OCI-LY1 (cell line): Measurements from ENCODE around the gene HELLS.
A peak's percentile ranks its signal among the peaks of the same experiment; 100 is the strongest.
"Not testable (repeated sequence)": the region's sequence is repeated elsewhere in the genome, so short reads cannot be mapped to it uniquely, and the experiment has no call there.

Experiments
- H2AFZ ChIP-seq: fragments of 200-600 bp; sonication (generic), shearing (Covaris generic); 2 replicates; pipeline ENCODE4 v1.6.0; 2014; ENCODE audit warnings: antibody characterized with exemption, mild to moderate bottlenecking, low read length
- H3F3A ChIP-seq: fragments of 200-600 bp; sonication (generic), shearing (Covaris generic); 2 replicates; pipeline ENCODE4 v1.6.0; 2014; ENCODE audit warnings: mild to moderate bottlenecking, antibody characterized with exemption, low read length, moderate library complexity; ENCODE audit not compliant: insufficient read depth
- H3K27ac ChIP-seq: fragments of 200-600 bp; sonication (generic); 2 replicates; pipeline ENCODE4 v1.5.1; 2014; ENCODE audit warnings: low read length, mixed run types, mild to moderate bottlenecking, low read depth; ENCODE audit not compliant: poor library complexity, severe bottlenecking
- H3K27me3 ChIP-seq: fragments of 200-600 bp; sonication (generic); 2 replicates; pipeline ENCODE4 v1.6.0; 2014; ENCODE audit warnings: antibody characterized with exemption, mild to moderate bottlenecking, low read length, moderate library complexity; ENCODE audit not compliant: insufficient read depth
- H3K36me3 ChIP-seq: fragments of 200-600 bp; sonication (generic); 2 replicates; pipeline ENCODE4 v1.6.1; 2014; ENCODE audit warnings: mild to moderate bottlenecking, antibody characterized with exemption, low read length, moderate library complexity, mixed read lengths; ENCODE audit not compliant: insufficient read depth
- H3K4me1 ChIP-seq: fragments of 200-600 bp; sonication (generic); 2 replicates; pipeline ENCODE4 v1.5.1; 2014; ENCODE audit warnings: mild to moderate bottlenecking, low read length, moderate library complexity; ENCODE audit not compliant: insufficient read depth, severe bottlenecking
- H3K4me2 ChIP-seq: fragments of 200-600 bp; sonication (generic), shearing (Covaris generic); 2 replicates; pipeline ENCODE4 v1.6.1; 2014; ENCODE audit warnings: low read length
- H3K4me3 ChIP-seq: fragments of 200-600 bp; sonication (generic); 2 replicates; pipeline ENCODE4 v1.5.1; 2014; ENCODE audit warnings: low read length, low read depth, mild to moderate bottlenecking, mixed read lengths; ENCODE audit not compliant: poor library complexity, severe bottlenecking
- H3K79me2 ChIP-seq: fragments of 200-600 bp; shearing (Covaris generic); 2 replicates; pipeline ENCODE4 v1.6.1; 2016; ENCODE audit warnings: mixed run types, low read length, mixed read lengths; ENCODE audit not compliant: insufficient read depth
- H3K9ac ChIP-seq: fragments of 200-600 bp; sonication (generic), shearing (Covaris generic); 2 replicates; pipeline ENCODE4 v1.6.1; 2014; ENCODE audit warnings: mild to moderate bottlenecking, low read length, mixed read lengths
- H3K9me2 ChIP-seq: fragments of 200-600 bp; sonication (generic), shearing (Covaris generic); 2 replicates; pipeline ENCODE4 v1.6.1; 2014; ENCODE audit warnings: low read depth, mild to moderate bottlenecking, low read length, mixed read lengths
- H3K9me3 ChIP-seq: fragments of 200-600 bp; shearing (Covaris generic); 2 replicates; pipeline ENCODE4 v1.6.1; 2014; ENCODE audit warnings: low read length, mixed read lengths
- H4K20me1 ChIP-seq: fragments of 200-600 bp; sonication (generic), shearing (Covaris generic); 2 replicates; pipeline ENCODE4 v1.6.0; 2016; ENCODE audit warnings: mild to moderate bottlenecking, low read length; ENCODE audit not compliant: insufficient read depth
- CTCF ChIP-seq: fragments of 200-600 bp; sonication (generic), shearing (Covaris generic); IDR thresholded peaks from 2 replicates; pipeline ENCODE4 v1.5.1; 2017; ENCODE audit warnings: mild to moderate bottlenecking, antibody characterized with exemption, low read length, moderate library complexity, mixed read lengths
- EZH2 ChIP-seq: fragments of 200-600 bp; sonication (generic), shearing (Covaris generic); IDR thresholded peaks from 2 replicates; pipeline ENCODE4 v1.8.0; 2017; ENCODE audit warnings: borderline replicate concordance, mixed run types, mild to moderate bottlenecking, antibody characterized with exemption, low read length, moderate library complexity, mixed read lengths

HELLS gene

GRCh38 chr10:94630017-94630688 lies 84.6 kb downstream of the HELLS start:
- H3K27ac ChIP-seq, result no peak overlapping the region
- H3K4me1 ChIP-seq, result no peaks in the 10 kb centered on the region
- H3K4me3 ChIP-seq, result no peak overlapping the region
- no peak overlapping the region for H3K4me2 ChIP-seq
- H3F3A ChIP-seq, result no peaks in the 10 kb centered on the region
- H3K9me3 ChIP-seq, result no peaks in the 10 kb centered on the region
- no peaks in the 10 kb centered on the region for H3K9me2 ChIP-seq
- no peak overlapping the region for H2AFZ ChIP-seq
- no peaks in the 10 kb centered on the region for H3K27me3 ChIP-seq
- no peaks in the 10 kb centered on the region for H3K36me3 ChIP-seq
- no peaks in the 10 kb centered on the region for H4K20me1 ChIP-seq
- no peak overlapping the region for H3K9ac ChIP-seq
- no peaks in the 10 kb centered on the region for H3K79me2 ChIP-seq
- TF ChIP-seq CTCF, result peak; percentile 40; the same call in 1 of the 2 replicates
- no peak for TF ChIP-seq EZH2

GRCh38 chr10:94631077-94631875 lies 85.7 kb downstream of the HELLS start:
- Histone ChIP-seq H3K27me3 (no peaks in the 10 kb centered on the region), H3K27ac (no peak overlapping the region), H3K9me2 (no peaks in the 10 kb centered on the region), H2AFZ (no peak overlapping the region), H3K9ac (no peak overlapping the region), H3K9me3 (no peaks in the 10 kb centered on the region), H3K4me3 (no peak overlapping the region), H4K20me1 (no peaks in the 10 kb centered on the region), H3K36me3 (no peaks in the 10 kb centered on the region), H3K4me2 (no peak overlapping the region), H3K79me2 (no peaks in the 10 kb centered on the region), H3F3A (no peaks in the 10 kb centered on the region), H3K4me1 (no peaks in the 10 kb centered on the region)
- TF ChIP-seq CTCF (no peak), EZH2 (no peak)

DNA sequence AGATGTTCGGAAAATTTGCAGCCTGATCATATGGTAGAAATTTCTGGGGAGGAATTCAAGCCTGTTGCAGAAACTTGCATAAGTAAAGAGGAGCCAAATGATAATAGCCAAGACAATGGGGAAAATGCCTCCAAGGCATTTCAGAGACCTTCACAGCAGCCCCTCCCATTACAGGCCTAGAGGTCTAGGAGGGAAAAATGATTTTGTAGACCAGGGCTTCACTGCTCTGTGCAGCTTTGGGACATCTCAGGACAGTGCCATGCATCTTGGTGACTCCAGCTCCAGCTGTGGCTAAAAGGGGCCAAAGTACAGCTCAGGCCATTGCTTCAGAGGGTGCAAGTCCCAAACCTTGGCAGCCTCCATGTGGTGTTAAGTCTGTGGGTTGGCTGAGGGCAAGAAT lies 87.4 kb downstream of the HELLS start:
- Histone ChIP-seq H3F3A (no peaks in the 10 kb centered on the region), H3K9ac (no peak overlapping the region), H3K9me2 (no peaks in the 10 kb centered on the region), H4K20me1 (no peaks in the 10 kb centered on the region), H3K4me1 (no peaks in the 10 kb centered on the region), H2AFZ (no peak overlapping the region), H3K4me3 (no peak overlapping the region), H3K27me3 (no peaks in the 10 kb centered on the region), H3K27ac (no peak overlapping the region), H3K36me3 (no peaks in the 10 kb centered on the region), H3K9me3 (no peaks in the 10 kb centered on the region), H3K4me2 (no peak overlapping the region), H3K79me2 (no peaks in the 10 kb centered on the region)
- TF ChIP-seq CTCF (no peak), EZH2 (no peak)

GRCh38 chr10:94638097-94638496 lies 92.5 kb downstream of the HELLS start:
- H3K9me3 ChIP-seq, H3K9me2 ChIP-seq, H4K20me1 ChIP-seq, H3K27ac ChIP-seq, H3K4me1 ChIP-seq, H3F3A ChIP-seq, H3K27me3 ChIP-seq, H2AFZ ChIP-seq, H3K9ac ChIP-seq, H3K36me3 ChIP-seq, H3K4me2 ChIP-seq, H3K79me2 ChIP-seq, H3K4me3 ChIP-seq: not testable (repeated sequence)
